Kidney (tissue), 14 donors: ENCODE data around the gene PLN. TPM values are rescaled to one million over a fixed set of nuclear protein-coding genes. Genes with fewer than 3 reads are reported as not detected.

Experiments used
- DNase-seq, 5 donors: peaks; one replicate each; pipeline ENCODE4 v3.0.0-alpha.2; 2013 to 2020
- FAIRE-seq: peaks from 2 replicates; lab custom pipeline; 2012; peaks lifted over from hg19 to GRCh38; lab: Jason Lieb, UNC
- H3K27ac ChIP-seq, 2 donors: one replicate each; pipeline ENCODE4 v1.7.0; 2013; ENCODE audit warnings: low read depth in 2 of 2, low read length in 2 of 2, inconsistent platforms in 1 of 2
- H3K27me3 ChIP-seq: one replicate; pipeline ENCODE4 v1.7.1; 2013; ENCODE audit warnings: low read length, inconsistent platforms; ENCODE audit not compliant: control insufficient read depth, insufficient read depth
- H3K36me3 ChIP-seq, 3 donors: one replicate each; pipeline versions ENCODE4 v1.7.0 to v1.7.1; 2013; ENCODE audit warnings: low read length in 3 of 3, control low read depth in 1 of 3, inconsistent platforms in 1 of 3; ENCODE audit not compliant: insufficient read depth in 3 of 3, control insufficient read depth in 2 of 3
- H3K4me1 ChIP-seq, 3 donors: one replicate each; pipeline versions ENCODE4 v1.7.0 to v1.7.1; 2013; ENCODE audit warnings: low read length in 3 of 3, inconsistent platforms in 1 of 3, low read depth in 1 of 3; ENCODE audit not compliant: control insufficient read depth in 2 of 3, insufficient read depth in 2 of 3
- H3K4me3 ChIP-seq, 3 donors: one replicate each; pipeline versions ENCODE4 v1.7.0 to v1.8.1; 2013; ENCODE audit warnings: low read length in 3 of 3, control low read depth in 1 of 3, inconsistent platforms in 1 of 3
- H3K9ac ChIP-seq, 3 donors: one replicate each; pipeline versions ENCODE4 v1.7.0 to v1.7.1; 2013; ENCODE audit warnings: low read length in 3 of 3, control low read depth in 1 of 3, inconsistent platforms in 1 of 3
- H3K9me3 ChIP-seq, 3 donors: one replicate each; pipeline versions ENCODE4 v1.7.0 to v1.7.1; 2013; ENCODE audit warnings: low read length in 3 of 3, control low read depth in 1 of 3, inconsistent platforms in 1 of 3; ENCODE audit not compliant: control insufficient read depth in 2 of 3, insufficient read depth in 1 of 3
- intact Hi-C: fragments of 100-400 bp; cut with DNase I; formaldehyde crosslinking; loops from one replicate; pipeline ENCODE4 v1.11.1; 2022
- polyA plus RNA-seq: library from polyadenylated mRNA; stranded (reverse); fragments of 350-450 nt; fragmentation: Illumina TruSeq; extraction: RNeasy Lipid Tissue Mini Kit (QIAGEN cat#74804); gene quantifications from one replicate; pipeline ENCODE4 v1.2.3, GENCODE V29; 2014; ENCODE audit warnings: low read depth, low replicate concordance; ENCODE audit not compliant: insufficient read depth
- total RNA-seq: library from RNA; stranded (reverse); fragmentation: NEBNext Ultra II Directional; extraction: Animal tissue kit (Norgen Biotek cat#: 25700); gene quantifications from one replicate; pipeline ENCODE4 v1.2.1, GENCODE V29; 2021
- TF ChIP-seq, protein P1 (sequence below): IDR thresholded peaks from 3 replicates; pipeline ENCODE4 v1.5.1; 2012; ENCODE audit warnings: mild to moderate bottlenecking, moderate library complexity, borderline replicate concordance; ENCODE audit not compliant: insufficient read depth; ENCODE audit errors: extremely low read depth
- donor health status: control.
- donor health status: control.
- donor health status: control.
- donor health status: control.
- donor health status: control.
- donor health status: DM: yes; HTN: yes; CAD: no.
- donor health status: Normal renal cell carcinoma (clear cell type).

The PLN gene
- total and polyA plus RNA-seq, 2 donors from 2014 or later: 22.7 to 47.2 TPM

DNA sequence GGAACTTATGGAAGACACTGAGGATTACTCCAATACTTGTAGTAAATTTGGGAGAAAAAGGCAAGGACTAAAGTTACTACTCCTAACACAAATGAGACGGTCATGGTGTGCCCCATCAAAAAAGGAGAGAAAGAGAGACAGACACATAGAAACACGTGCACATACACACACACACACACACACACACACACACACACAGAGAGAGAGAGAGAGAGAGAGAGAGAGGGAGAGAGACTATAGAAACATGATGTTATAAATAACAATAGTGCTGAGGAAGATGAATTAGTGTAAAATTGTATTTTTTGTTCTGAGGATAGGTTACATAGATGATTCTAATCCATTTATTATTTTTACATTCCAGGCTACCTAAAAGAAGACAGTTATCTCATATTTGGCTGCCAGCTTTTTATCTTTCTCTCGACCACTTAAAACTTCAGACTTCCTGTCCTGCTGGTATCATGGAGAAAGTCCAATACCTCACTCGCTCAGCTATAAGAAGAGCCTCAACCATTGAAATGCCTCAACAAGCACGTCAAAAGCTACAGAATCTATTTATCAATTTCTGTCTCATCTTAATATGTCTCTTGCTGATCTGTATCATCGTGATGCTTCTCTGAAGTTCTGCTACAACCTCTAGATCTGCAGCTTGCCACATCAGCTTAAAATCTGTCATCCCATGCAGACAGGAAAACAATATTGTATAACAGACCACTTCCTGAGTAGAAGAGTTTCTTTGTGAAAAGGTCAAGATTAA, 10.5 kb downstream of the PLN start:
- no peaks in the 10 kb centered on the region for H3K27me3 ChIP-seq
- no peak for FAIRE-seq
- H3K4me1 ChIP-seq: peaks cover 0 to 4% (median 0%) of the 10 kb centered on the region in 3 donors
- peak in 1 of 5 donors; percentile 19 for DNase-seq
- TF ChIP-seq, protein P1, sequence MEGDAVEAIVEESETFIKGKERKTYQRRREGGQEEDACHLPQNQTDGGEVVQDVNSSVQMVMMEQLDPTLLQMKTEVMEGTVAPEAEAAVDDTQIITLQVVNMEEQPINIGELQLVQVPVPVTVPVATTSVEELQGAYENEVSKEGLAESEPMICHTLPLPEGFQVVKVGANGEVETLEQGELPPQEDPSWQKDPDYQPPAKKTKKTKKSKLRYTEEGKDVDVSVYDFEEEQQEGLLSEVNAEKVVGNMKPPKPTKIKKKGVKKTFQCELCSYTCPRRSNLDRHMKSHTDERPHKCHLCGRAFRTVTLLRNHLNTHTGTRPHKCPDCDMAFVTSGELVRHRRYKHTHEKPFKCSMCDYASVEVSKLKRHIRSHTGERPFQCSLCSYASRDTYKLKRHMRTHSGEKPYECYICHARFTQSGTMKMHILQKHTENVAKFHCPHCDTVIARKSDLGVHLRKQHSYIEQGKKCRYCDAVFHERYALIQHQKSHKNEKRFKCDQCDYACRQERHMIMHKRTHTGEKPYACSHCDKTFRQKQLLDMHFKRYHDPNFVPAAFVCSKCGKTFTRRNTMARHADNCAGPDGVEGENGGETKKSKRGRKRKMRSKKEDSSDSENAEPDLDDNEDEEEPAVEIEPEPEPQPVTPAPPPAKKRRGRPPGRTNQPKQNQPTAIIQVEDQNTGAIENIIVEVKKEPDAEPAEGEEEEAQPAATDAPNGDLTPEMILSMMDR: no peak
- no peaks in the 10 kb centered on the region for H3K36me3 ChIP-seq
- H3K27ac ChIP-seq: no peak overlapping the region
- H3K4me3 ChIP-seq: no peak overlapping the region
- H3K9ac ChIP-seq: no peak overlapping the region
- intact Hi-C loops: no loop called here
- H3K9me3 ChIP-seq: no peaks in the 10 kb centered on the region

DNA sequence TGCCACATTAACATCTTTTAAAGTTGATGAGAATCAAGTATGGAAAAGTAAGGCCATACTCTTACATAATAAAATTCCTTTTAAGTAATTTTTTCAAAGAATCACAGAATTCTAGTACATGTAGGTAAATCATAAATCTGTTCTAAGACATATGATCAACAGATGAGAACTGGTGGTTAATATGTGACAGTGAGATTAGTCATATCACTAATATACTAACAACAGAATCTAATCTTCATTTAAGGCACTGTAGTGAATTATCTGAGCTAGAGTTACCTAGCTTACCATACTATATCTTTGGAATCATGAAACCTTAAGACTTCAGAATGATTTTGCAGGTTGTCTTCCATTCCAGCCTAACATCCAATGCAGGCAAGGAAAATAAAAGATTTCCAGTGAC, 11.6 kb downstream of the PLN start:
- Histone ChIP-seq H3K27ac (no peak overlapping the region), H3K9me3 (no peaks in the 10 kb centered on the region), H3K4me1 (peaks cover 0 to 4% (median 0%) of the 10 kb centered on the region in 3 donors), H3K36me3 (no peaks in the 10 kb centered on the region), H3K4me3 (no peak overlapping the region), H3K27me3 (no peaks in the 10 kb centered on the region), H3K9ac (no peak overlapping the region)
- intact Hi-C loops: no loop called here
- TF ChIP-seq, protein P1: no peak
- DNase-seq (no peak), FAIRE-seq (peak; percentile 72)

DNA sequence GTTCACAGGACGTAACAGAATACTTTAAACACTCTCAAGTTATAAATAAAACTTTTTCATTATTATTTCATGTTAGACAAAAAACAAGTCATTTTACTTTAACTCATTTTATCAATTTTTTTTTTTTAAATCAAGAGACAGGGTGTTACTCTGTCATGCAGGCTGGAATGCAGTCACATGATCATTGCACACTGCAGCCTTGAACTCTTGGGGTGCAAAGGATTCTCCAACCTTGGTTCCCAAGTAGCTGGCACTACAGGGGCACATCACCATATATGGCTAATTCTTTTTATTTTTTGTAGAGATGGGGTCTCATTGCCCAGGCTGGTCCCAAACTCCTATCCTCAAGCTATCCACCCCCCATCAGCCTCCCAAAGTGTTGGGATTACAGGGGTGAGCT, 14.2 kb downstream of the PLN start:
- TF ChIP-seq, protein P1: no peak

DNA sequence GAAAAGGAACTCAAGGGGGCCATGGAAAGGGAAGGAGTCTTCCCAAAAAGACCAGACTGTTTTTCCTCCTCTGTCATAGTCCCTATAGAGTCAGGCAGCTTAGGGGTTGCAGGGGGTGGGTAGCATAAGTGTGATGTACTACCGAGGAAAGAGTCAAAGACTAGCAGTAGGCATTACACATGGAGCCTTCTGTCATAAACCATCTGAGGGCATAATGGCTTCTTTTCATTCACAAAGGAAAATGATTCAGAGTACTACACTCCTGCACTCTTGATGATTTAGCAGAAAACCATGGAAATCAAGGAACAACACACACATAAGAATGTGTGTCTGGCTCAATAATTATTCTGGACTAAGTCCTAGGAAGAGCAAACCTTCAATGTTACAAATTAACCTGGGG, 14.9 kb downstream of the PLN start:
- FAIRE-seq: no peak
- intact Hi-C loops: no loop called here

More for the DNA sequence above, 14.2 kb downstream of the PLN start:
- H3K27me3 ChIP-seq: no peaks in the 10 kb centered on the region
- no peak overlapping the region for H3K27ac ChIP-seq
- no peak for FAIRE-seq
- no peak overlapping the region for H3K9ac ChIP-seq
- no peaks in the 10 kb centered on the region for H3K36me3 ChIP-seq
- DNase-seq: no peak
- no peak overlapping the region for H3K4me3 ChIP-seq
- no peaks in the 10 kb centered on the region for H3K9me3 ChIP-seq
- peaks cover 0 to 9% (median 0%) of the 10 kb centered on the region in 3 donors for H3K4me1 ChIP-seq
- intact Hi-C loops: no loop called here

More for the DNA sequence above, 14.9 kb downstream of the PLN start:
- peak in 2 of 5 donors; percentile 30 to 49 for DNase-seq
- TF ChIP-seq, protein P1: no peak
- no peaks in the 10 kb centered on the region for H3K9me3 ChIP-seq
- H3K4me3 ChIP-seq: peak overlapping the region in 1 of 3 donors; percentile 15
- no peaks in the 10 kb centered on the region for H3K36me3 ChIP-seq
- peaks cover 0 to 9% (median 0%) of the 10 kb centered on the region in 3 donors for H3K4me1 ChIP-seq
- no peak overlapping the region for H3K9ac ChIP-seq
- peak overlapping the region in 1 of 2 donors; percentile 67 for H3K27ac ChIP-seq
- no peaks in the 10 kb centered on the region for H3K27me3 ChIP-seq
